NCI-H1092 (cell line): ENCODE measurements around the gene CSNK1G2.

ENCODE experiments used
- DNase-seq: peaks from one replicate; lab custom pipeline; 2025; lab: John Stamatoyannopoulos, UW

CSNK1G2 gene

GRCh38 chr19:1918975-1919374 is 22.0 kb upstream of the CSNK1G2 start:
- DNase-seq, result no peak

GRCh38 chr19:1920644-1921043 is 20.3 kb upstream of the CSNK1G2 start:
- DNase-seq, result no peak

- no peak for DNase-seq
Observed at GRCh38 chr19:1921326-1921725, 19.6 kb upstream of the CSNK1G2 start.

GRCh38 chr19:1921825-1922224 is 19.1 kb upstream of the CSNK1G2 start:
- DNase-seq, result no peak

GRCh38 chr19:1922803-1923202 is 18.2 kb upstream of the CSNK1G2 start:
- DNase-seq, result no peak

- DNase-seq, result no peak
Observed at GRCh38 chr19:1923319-1923718, 17.7 kb upstream of the CSNK1G2 start.

- no peak for DNase-seq
Observed at GRCh38 chr19:1924320-1924961, 16.5 kb upstream of the CSNK1G2 start.

- DNase-seq, result no peak
Observed at GRCh38 chr19:1925544-1925943, 15.4 kb upstream of the CSNK1G2 start.

- peak; percentile 78 for DNase-seq
Observed at GRCh38 chr19:1929021-1929742, 11.8 kb upstream of the CSNK1G2 start.

- no peak for DNase-seq
Observed at GRCh38 chr19:1931445-1931844, 9.5 kb upstream of the CSNK1G2 start.

- DNase-seq, result no peak
Observed at GRCh38 chr19:1932395-1932794, 8.6 kb upstream of the CSNK1G2 start.

- no peak for DNase-seq
Observed at GRCh38 chr19:1933244-1933643, 7.7 kb upstream of the CSNK1G2 start.

GRCh38 chr19:1933942-1934341 is 7.0 kb upstream of the CSNK1G2 start:
- no peak for DNase-seq

- no peak for DNase-seq
Observed at GRCh38 chr19:1935484-1936208, 5.3 kb upstream of the CSNK1G2 start.

- no peak for DNase-seq
Observed at GRCh38 chr19:1936430-1936829, 4.5 kb upstream of the CSNK1G2 start.

GRCh38 chr19:1936916-1937610 is 3.9 kb upstream of the CSNK1G2 start:
- DNase-seq, result no peak

- no peak for DNase-seq
Observed at GRCh38 chr19:1938071-1938470, 2.9 kb upstream of the CSNK1G2 start.

GRCh38 chr19:1942078-1942933 is 1.3 kb downstream of the CSNK1G2 start:
- peak; percentile 14 for DNase-seq

GRCh38 chr19:1942934-1943555 is 2.1 kb downstream of the CSNK1G2 start:
- DNase-seq, result no peak

GRCh38 chr19:1943661-1944087 is 2.7 kb downstream of the CSNK1G2 start:
- no peak for DNase-seq
